ENCODE measurements around the gene INPP5D. TPM values are rescaled to one million over a fixed set of nuclear protein-coding genes. Genes with fewer than 3 reads are reported as not detected.

Gene INPP5D
- total and polyA plus RNA-seq, 4 donors, result 2.9 to 18.8 (median 6.6) TPM

- Histone ChIP-seq H3K27me3 (ENCODE audit: control insufficient read depth in 4 of 4, insufficient read depth in 4 of 4, low read length in 3 of 4) (no peaks in the 10 kb centered on the region), H3K9ac (ENCODE audit: low read depth in 1 of 2, low read length in 2 of 2) (no peak overlapping the region), H3K36me3 (ENCODE audit: control insufficient read depth in 4 of 4, insufficient read depth in 3 of 4, low read depth in 1 of 4, low read length in 3 of 4) (no peaks in the 10 kb centered on the region), H3K9me3 (ENCODE audit: control insufficient read depth in 4 of 4, low read length in 3 of 4) (no peaks in the 10 kb centered on the region), H3K4me3 (ENCODE audit: low read depth in 1 of 3, low read length in 3 of 3) (no peak overlapping the region), H3K4me1 (ENCODE audit: control insufficient read depth in 4 of 4, insufficient read depth in 4 of 4, low read length in 3 of 4) (peaks cover 0 to 13% (median 3%) of the 10 kb centered on the region in 4 donors), H3K27ac (ENCODE audit: low read depth in 1 of 2, low read length in 2 of 2) (no peak overlapping the region)
- TF ChIP-seq TAF1 (conservative IDR thresholded peaks at IDR 0.05) (no peak), GABPA (IDR thresholded peaks at IDR 0.05 in 1 of 2, conservative IDR thresholded peaks at IDR 0.05 in 1 of 2) (no peak), HNF4G (IDR thresholded peaks at IDR 0.05) (no peak), EGR1 (IDR thresholded peaks at IDR 0.05; ENCODE audit: low read depth in 2 of 2) (no peak), FOXA1 (IDR thresholded peaks at IDR 0.05) (no peak), CTCF (IDR thresholded peaks at IDR 0.05; ENCODE audit: low read depth, low read length, missing input control) (no peak), REST (IDR thresholded peaks at IDR 0.05) (no peak), YY1 (IDR thresholded peaks at IDR 0.05) (no peak), RXRA (IDR thresholded peaks at IDR 0.05) (no peak), HNF4A (conservative IDR thresholded peaks at IDR 0.05) (no peak), FOXA2 (IDR thresholded peaks at IDR 0.05) (no peak), JUND (IDR thresholded peaks at IDR 0.05) (no peak), RAD21 (IDR thresholded peaks at IDR 0.05) (no peak)
- TF ChIP-seq, protein P1, sequence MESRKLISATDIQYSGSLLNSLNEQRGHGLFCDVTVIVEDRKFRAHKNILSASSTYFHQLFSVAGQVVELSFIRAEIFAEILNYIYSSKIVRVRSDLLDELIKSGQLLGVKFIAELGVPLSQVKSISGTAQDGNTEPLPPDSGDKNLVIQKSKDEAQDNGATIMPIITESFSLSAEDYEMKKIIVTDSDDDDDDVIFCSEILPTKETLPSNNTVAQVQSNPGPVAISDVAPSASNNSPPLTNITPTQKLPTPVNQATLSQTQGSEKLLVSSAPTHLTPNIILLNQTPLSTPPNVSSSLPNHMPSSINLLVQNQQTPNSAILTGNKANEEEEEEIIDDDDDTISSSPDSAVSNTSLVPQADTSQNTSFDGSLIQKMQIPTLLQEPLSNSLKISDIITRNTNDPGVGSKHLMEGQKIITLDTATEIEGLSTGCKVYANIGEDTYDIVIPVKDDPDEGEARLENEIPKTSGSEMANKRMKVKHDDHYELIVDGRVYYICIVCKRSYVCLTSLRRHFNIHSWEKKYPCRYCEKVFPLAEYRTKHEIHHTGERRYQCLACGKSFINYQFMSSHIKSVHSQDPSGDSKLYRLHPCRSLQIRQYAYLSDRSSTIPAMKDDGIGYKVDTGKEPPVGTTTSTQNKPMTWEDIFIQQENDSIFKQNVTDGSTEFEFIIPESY (IDR thresholded peaks at IDR 0.05), result no peak
- TF ChIP-seq, protein P2, sequence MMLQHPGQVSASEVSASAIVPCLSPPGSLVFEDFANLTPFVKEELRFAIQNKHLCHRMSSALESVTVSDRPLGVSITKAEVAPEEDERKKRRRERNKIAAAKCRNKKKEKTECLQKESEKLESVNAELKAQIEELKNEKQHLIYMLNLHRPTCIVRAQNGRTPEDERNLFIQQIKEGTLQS (IDR thresholded peaks at IDR 0.05), result no peak
- no peak for DNase-seq (ENCODE audit: low spot score)
- WGBS, result 95% methylated on average over 9 of the region's 9 CpGs
Measured at GRCh38 chr2:233065954-233066470, 5.9 kb downstream of the INPP5D start.

Measured in liver (tissue), 9 donors.